Neural progenitor cell (in vitro differentiated cells): ENCODE measurements around the gene RIGI. TPM values are rescaled to one million over a fixed set of nuclear protein-coding genes. Genes with fewer than 3 reads are reported as not detected.

ENCODE experiments used
- DNase-seq: peaks from one replicate; pipeline ENCODE4 v3.0.0-alpha.2; 2016; ENCODE audit warnings: low spot score
- H2AFZ ChIP-seq: fragments of 200-600 bp; sonication (generic); replicated peaks from 2 replicates; pipeline ENCODE4 v1.6.1; 2016; ENCODE audit warnings: antibody characterized with exemption
- H3F3A ChIP-seq: fragments of 200-600 bp; sonication (generic); 2 replicates; pipeline ENCODE4 v1.6.1; 2016; ENCODE audit warnings: antibody characterized with exemption, low read depth
- H3K27ac ChIP-seq: fragments of 200-600 bp; sonication (generic); 2 replicates; pipeline ENCODE4 v1.5.1; 2016; ENCODE audit warnings: mild to moderate bottlenecking
- H3K27me3 ChIP-seq: fragments of 200-600 bp; sonication (generic); 2 replicates; pipeline ENCODE4 v1.6.1; 2016; ENCODE audit warnings: mild to moderate bottlenecking, moderate library complexity
- H3K36me3 ChIP-seq: fragments of 200-600 bp; sonication (generic); 2 replicates; pipeline ENCODE4 v1.5.1; 2016
- H3K4me1 ChIP-seq: fragments of 200-600 bp; sonication (generic); 2 replicates; pipeline ENCODE4 v1.6.1; 2016; ENCODE audit warnings: mixed run types
- H3K4me2 ChIP-seq: fragments of 200-600 bp; sonication (generic); 2 replicates; pipeline ENCODE4 v1.6.1; 2016
- H3K4me3 ChIP-seq: fragments of 200-600 bp; sonication (generic); 2 replicates; pipeline ENCODE4 v1.5.1; 2016
- H3K79me2 ChIP-seq: fragments of 200-600 bp; sonication (generic); 2 replicates; pipeline ENCODE4 v1.6.1; 2016; ENCODE audit warnings: low read depth
- H3K9ac ChIP-seq: fragments of 200-600 bp; sonication (generic); 2 replicates; pipeline ENCODE4 v1.6.1; 2016
- H3K9me3 ChIP-seq: fragments of 200-600 bp; sonication (generic); 2 replicates; pipeline ENCODE4 v1.5.1; 2016; ENCODE audit warnings: low read depth
- H4K20me1 ChIP-seq: fragments of 200-600 bp; sonication (generic); 2 replicates; pipeline ENCODE4 v1.6.1; 2016; ENCODE audit warnings: low read depth
- H3K27ac Mint-ChIP-seq: 3 replicates; pipeline ENCODE4 v1.8.0; 2021; ENCODE audit warnings: mixed read lengths
- H3K27me3 Mint-ChIP-seq: 2 replicates; pipeline ENCODE4 v1.8.0; 2022; ENCODE audit warnings: low read depth, mild to moderate bottlenecking, inconsistent platforms, moderate library complexity, mixed read lengths; ENCODE audit not compliant: insufficient read depth
- H3K36me3 Mint-ChIP-seq: 3 replicates; pipeline ENCODE4 v1.8.0; 2021; ENCODE audit warnings: mixed read lengths
- H3K4me1 Mint-ChIP-seq: 3 replicates; pipeline ENCODE4 v1.8.0; 2021; ENCODE audit warnings: mixed read lengths
- H3K4me3 Mint-ChIP-seq: 3 replicates; pipeline ENCODE4 v1.8.0; 2021; ENCODE audit warnings: mild to moderate bottlenecking, moderate library complexity, mixed read lengths
- H3K9me3 Mint-ChIP-seq: 3 replicates; pipeline ENCODE4 v1.8.0; 2020; ENCODE audit warnings: mixed read lengths
- CTCF ChIP-seq: fragments of 200-600 bp; sonication (generic); IDR thresholded peaks from 2 replicates; pipeline ENCODE4 v1.5.1; 2017; ENCODE audit warnings: antibody characterized with exemption, mild to moderate bottlenecking
- EZH2 ChIP-seq: fragments of 200-600 bp; sonication (generic); IDR thresholded peaks from 2 replicates; pipeline ENCODE4 v1.6.1; 2017; ENCODE audit warnings: antibody characterized with exemption, mild to moderate bottlenecking, moderate library complexity
- EZH2phosphoT487 ChIP-seq: fragments of 200-600 bp; sonication (generic); IDR thresholded peaks from 2 replicates; pipeline ENCODE4 v1.6.1; 2017; ENCODE audit warnings: antibody characterized with exemption
- total RNA-seq: library from RNA; depleted of rRNA; stranded (reverse); fragments of >200 nt; gene quantifications from 2 replicates; pipeline ENCODE4 v1.2.3, GENCODE V29; 2015; ENCODE audit warnings: low replicate concordance

Gene RIGI
- total RNA-seq, 1 donor from 2014 or later: 9.9 TPM

GRCh38 chr9:32572900-32573523 lies 47.0 kb upstream of the RIGI start, which contains the start of gene NDUFB6:
NDUFB6 (minus strand) TSS chr9:32573159; CDS start chr9:32573060, 99 bp downstream.
- no peaks in the 10 kb centered on the region for H3K9me3 Mint-ChIP-seq
- DNase-seq: peak; percentile 96

GRCh38 chr9:32571969-32572899 lies 46.2 kb upstream of the RIGI start:
- peaks cover 18% of the 10 kb centered on the region for H3K4me1 ChIP-seq
- peak overlapping the region; percentile 92 for H2AFZ ChIP-seq
- peaks cover 18% of the 10 kb centered on the region for H4K20me1 ChIP-seq
- H3K9me3 Mint-ChIP-seq: no peaks in the 10 kb centered on the region
- peaks cover 13% of the 10 kb centered on the region for H3F3A ChIP-seq
- H3K27me3 ChIP-seq: no peaks in the 10 kb centered on the region
- peaks cover 10% of the 10 kb centered on the region for H3K36me3 Mint-ChIP-seq
- peaks cover 18% of the 10 kb centered on the region for H3K4me1 Mint-ChIP-seq
- H3K9me3 ChIP-seq: no peaks in the 10 kb centered on the region
- H3K27ac ChIP-seq: peak overlapping the region; percentile 85
- H3K79me2 ChIP-seq: peaks cover 46% of the 10 kb centered on the region
- peak overlapping the region; percentile 98 for H3K4me3 ChIP-seq
- peak overlapping the region; percentile 99 for H3K27ac Mint-ChIP-seq
- peak overlapping the region; percentile 88 for H3K9ac ChIP-seq
- H3K36me3 ChIP-seq: no peaks in the 10 kb centered on the region
- H3K4me3 Mint-ChIP-seq: peak overlapping the region; percentile 99
- H3K27me3 Mint-ChIP-seq: peaks cover 5% of the 10 kb centered on the region
- H3K4me2 ChIP-seq: peak overlapping the region; percentile 90
- peak; percentile 85 for DNase-seq
- no peak for TF ChIP-seq EZH2
- no peak for TF ChIP-seq EZH2phosphoT487
- TF ChIP-seq CTCF: peak; percentile 78

More at GRCh38 chr9:32572900-32573523, 47.0 kb upstream of the RIGI start, which contains the start of gene NDUFB6:
- Mint-ChIP-seq H3K4me1 (peaks cover 18% of the 10 kb centered on the region), H3K36me3 (peaks cover 7% of the 10 kb centered on the region), H3K27me3 (peaks cover 5% of the 10 kb centered on the region), H3K27ac (peak within 1 kb of the TSS; percentile 99), H3K4me3 (peak within 1 kb of the TSS; percentile 99)
- Histone ChIP-seq H3K4me2 (peak within 1 kb of the TSS; percentile 90), H3K36me3 (no peaks in the 10 kb centered on the region), H3K27me3 (no peaks in the 10 kb centered on the region), H3K9me3 (no peaks in the 10 kb centered on the region), H3K4me3 (peak within 1 kb of the TSS; percentile 98), H3F3A (peaks cover 13% of the 10 kb centered on the region), H3K9ac (peak within 1 kb of the TSS; percentile 88), H3K79me2 (peaks cover 40% of the 10 kb centered on the region), H4K20me1 (peaks cover 18% of the 10 kb centered on the region), H3K27ac (peak within 1 kb of the TSS; percentile 85), H3K4me1 (peaks cover 18% of the 10 kb centered on the region), H2AFZ (peak within 1 kb of the TSS; percentile 92)
- TF ChIP-seq EZH2phosphoT487 (no peak), EZH2 (no peak), CTCF (no peak)

GRCh38 chr9:32570262-32570661 lies 44.3 kb upstream of the RIGI start:
- H3K27me3 Mint-ChIP-seq: peaks cover 4% of the 10 kb centered on the region
- no peak overlapping the region for H3K27ac ChIP-seq
- H3K79me2 ChIP-seq: peaks cover 48% of the 10 kb centered on the region
- no peak overlapping the region for H2AFZ ChIP-seq
- no peaks in the 10 kb centered on the region for H3K9me3 ChIP-seq
- no peak overlapping the region for H3K4me2 ChIP-seq
- no peak overlapping the region for H3K27ac Mint-ChIP-seq
- DNase-seq: no peak
- TF ChIP-seq EZH2 (no peak), CTCF (no peak), EZH2phosphoT487 (no peak)
- no peaks in the 10 kb centered on the region for H3K36me3 ChIP-seq
- no peak overlapping the region for H3K4me3 Mint-ChIP-seq
- H3K4me3 ChIP-seq: no peak overlapping the region
- peaks cover 18% of the 10 kb centered on the region for H3K4me1 Mint-ChIP-seq
- H3F3A ChIP-seq: peaks cover 13% of the 10 kb centered on the region
- peaks cover 16% of the 10 kb centered on the region for H3K36me3 Mint-ChIP-seq
- H3K27me3 ChIP-seq: no peaks in the 10 kb centered on the region
- H3K9ac ChIP-seq: no peak overlapping the region
- peaks cover 18% of the 10 kb centered on the region for H3K4me1 ChIP-seq
- no peaks in the 10 kb centered on the region for H3K9me3 Mint-ChIP-seq
- peaks cover 18% of the 10 kb centered on the region for H4K20me1 ChIP-seq
